ENCODE measurements around the gene COX5A.
A peak's percentile ranks its signal among the peaks of the same experiment; 100 is the strongest.
"Not testable (repeated sequence)": the region's sequence is repeated elsewhere in the genome, so short reads cannot be mapped to it uniquely, and the experiment has no call there.

Gene COX5A

GRCh38 chr15:74896316-74896715 lies 41.6 kb downstream of the COX5A start:
- no peak for DNase-seq

DNA sequence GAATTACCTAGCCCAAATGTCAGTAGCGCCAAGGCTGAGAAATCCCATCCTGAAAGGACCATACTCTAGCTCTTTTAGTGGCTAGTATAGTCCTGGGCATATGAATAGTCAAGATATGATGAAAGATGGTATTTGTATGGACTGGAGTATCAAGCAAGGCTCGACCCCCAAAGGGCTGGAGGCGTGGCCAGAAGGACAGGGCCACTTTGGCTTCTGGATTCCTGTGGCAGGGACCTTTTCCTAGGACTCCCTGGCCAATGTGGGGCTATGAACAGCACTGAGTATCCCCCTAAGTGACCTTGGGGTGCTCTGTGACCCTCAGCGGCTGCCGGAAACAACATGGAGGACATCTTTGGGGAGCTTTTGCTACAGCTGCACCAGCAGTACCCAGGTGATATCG lies 42.0 kb downstream of the COX5A start:
- no peak for DNase-seq

DNA sequence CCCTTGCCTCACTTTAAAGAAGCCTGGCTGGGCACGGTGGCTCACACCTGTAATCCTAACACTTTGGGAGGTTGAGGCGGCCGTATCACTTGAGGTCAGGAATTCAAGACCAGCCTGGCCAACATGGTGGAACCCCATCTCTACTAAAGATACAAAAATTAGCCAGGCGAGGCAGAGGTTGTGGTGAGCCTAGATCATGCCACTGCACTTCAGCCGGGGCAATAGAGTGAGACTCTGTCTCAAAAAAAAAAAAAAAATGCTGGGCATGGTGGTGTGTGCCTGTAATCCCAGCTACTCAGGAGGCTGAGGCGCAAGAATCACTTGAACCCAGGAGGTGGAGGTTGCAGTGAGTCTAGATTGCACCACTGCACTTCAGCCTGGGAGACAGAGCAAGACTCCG lies 43.5 kb downstream of the COX5A start:
- not testable (repeated sequence) for DNase-seq

DNA sequence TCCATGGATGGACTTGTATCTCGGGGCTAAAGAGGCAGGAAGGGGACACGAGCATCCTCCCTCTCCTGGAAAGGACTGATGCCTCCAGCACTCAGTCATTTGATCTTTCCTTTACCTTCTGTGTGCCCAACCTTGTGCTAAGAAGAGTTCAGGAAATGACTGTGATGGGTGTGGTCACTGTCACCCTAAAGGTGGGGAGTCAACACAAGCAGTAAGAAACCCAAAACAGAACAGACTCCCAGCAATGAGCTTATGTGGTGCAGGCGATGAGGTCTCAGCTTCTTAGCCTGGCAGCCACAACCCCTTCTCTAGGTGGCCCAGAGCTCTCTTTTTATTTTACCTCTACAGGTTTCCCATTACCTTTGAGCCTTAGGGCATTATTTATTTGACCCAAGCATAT lies 44.2 kb downstream of the COX5A start:
- DNase-seq: no peak

GRCh38 chr15:74892931-74893330 lies 44.9 kb downstream of the COX5A start:
- no peak for DNase-seq

DNA sequence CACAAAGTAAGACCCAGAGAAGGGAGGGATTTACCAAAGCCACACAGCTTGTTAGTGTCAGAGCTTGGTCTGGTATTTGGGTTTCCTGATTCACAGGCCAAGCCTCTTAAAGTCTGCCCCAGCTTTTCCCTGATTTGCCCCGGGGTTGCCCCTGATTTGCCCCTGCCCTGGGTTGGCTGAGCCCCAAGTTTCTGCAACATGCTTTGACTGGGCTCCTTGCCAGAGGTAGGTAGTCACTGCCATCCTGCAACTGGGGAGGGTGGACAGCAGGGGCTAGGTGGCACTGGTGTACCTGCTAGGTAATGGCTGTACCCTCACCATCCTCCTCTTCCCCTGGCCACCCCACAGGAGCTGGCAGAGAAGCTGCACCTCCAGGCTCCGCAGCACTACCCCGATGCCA lies 45.6 kb downstream of the COX5A start:
- no peak for DNase-seq

- no peak for DNase-seq
These were observed 46.4 kb downstream of the COX5A start for GRCh38 chr15:74891469-74891868.

- no peak for DNase-seq
These were observed 47.3 kb downstream of the COX5A start for GRCh38 chr15:74890665-74890960.

GRCh38 chr15:74889883-74890664 lies 47.8 kb downstream of the COX5A start, which contains the start of gene MPI:
TSS of gene MPI (plus strand) at chr15:74890042. CDS start at chr15:74890074, 32 bp downstream.
- peak; percentile 95 for DNase-seq

DNA sequence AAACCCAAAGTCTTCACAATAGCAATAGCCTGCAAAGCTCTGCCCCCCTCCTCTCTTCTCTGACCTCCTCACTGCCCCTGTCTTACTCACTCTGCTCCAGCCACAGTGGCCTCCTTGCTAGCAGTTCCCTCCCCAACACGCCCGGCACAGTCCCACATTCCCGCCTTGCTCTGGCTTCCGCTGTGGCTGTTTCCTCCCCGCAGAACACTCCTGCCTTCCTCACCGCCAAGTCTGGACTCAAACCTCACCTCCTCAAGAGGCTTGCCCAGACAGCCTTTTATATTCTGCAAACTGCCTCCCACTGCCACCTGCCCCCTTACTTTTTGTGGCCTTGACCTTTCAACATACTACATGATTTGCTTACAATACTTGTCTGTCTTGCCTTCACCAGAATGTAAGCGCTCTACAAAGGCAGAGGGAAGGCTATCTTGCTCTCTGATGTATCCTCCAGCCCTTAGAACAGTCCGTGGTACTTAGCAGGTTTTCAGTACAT lies 48.4 kb downstream of the COX5A start:
- DNase-seq: no peak

GRCh38 chr15:74888716-74889115 lies 49.2 kb downstream of the COX5A start:
- DNase-seq: no peak

DNA sequence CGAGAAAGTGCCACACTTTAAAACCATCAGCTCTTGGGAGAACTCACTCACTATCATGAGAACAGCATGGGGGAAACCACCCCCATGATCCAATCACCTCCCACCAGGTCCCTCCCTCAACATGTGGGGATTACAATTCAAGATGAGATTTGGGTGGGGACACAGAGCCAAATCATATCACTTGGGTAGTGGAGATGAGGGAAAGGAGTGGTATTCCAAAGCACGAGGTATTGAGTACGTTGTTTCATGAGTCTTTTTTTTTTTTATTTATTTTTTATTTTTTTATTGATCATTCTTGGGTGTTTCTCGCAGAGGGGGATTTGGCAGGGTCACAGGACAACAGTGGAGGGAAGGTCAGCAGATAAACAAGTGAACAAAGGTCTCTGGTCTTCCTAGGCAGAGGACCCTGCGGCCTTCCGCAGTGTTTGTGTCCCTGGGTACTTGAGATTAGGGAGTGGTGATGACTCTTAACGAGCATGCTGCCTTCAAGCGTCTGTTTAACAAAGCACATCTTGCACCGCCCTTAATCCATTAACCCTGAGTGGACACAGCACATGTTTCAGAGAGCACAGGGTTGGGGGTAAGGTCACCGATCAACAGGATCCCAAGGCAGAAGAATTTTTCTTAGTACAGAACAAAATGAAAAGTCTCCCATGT lies 50.2 kb downstream of the COX5A start:
- DNase-seq: not testable (repeated sequence)

GRCh38 chr15:74885461-74885860 lies 52.4 kb downstream of the COX5A start:
- DNase-seq: no peak

DNA sequence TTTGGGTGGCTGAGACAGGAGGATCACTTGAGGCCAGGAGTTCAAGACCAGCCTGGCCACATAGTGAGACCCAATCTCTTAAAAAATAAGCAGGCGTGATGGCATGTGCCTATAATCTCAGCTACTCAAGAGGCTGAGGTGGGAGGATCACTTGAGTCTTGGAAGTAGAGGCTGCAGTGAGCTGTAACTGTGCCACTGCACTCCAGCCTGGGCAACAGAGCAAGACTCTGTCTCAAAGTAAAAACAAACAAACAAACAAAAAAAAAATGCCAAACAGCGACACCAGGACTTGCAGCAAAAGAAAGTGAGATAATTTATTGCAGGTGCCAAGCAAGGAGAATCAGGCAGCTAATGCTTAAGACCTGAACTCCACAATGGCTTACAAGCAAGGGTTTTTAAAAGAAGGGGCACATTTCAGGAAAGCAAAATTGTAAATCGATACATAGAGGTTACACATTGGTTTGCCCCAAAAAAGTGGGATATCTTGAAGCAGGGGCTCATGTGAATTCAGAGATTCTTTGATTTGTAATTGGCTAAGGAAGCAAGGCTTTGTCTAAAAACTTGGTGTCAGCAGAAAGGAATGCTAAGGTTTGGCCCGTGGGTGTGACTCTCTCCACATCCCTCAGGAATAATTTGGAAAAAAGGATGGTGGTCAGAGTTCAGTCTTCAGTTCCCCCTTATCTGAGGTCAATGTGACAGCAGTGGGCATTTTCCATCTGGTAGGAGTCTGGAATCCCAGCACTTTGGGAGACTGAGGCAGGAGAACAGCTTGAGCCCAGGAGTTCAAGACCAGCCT lies 53.2 kb downstream of the COX5A start:
- no peak for DNase-seq

DNA sequence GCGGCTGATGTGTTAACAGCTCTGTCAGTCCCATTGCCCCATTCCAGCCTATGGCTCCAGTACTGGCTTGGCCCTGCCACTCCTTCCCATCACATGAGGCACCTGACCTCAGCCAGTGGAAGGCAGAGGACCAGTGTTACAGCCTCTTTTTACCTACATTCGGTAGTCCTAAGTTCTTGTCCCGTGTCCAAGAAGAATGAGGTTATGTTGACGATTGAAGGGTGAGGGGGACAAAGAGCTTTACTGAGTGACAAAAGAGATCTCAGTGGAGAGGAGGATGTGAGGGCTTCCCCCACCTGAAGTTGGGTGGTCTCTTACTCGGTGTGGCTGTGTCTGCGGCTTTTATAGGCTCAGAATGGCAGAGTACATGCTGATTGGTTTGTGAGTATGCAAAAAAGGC lies 55.3 kb downstream of the COX5A start:
- DNase-seq: no peak

- DNase-seq: no peak
These were observed 59.6 kb downstream of the COX5A start for GRCh38 chr15:74878273-74878672.

- DNase-seq: no peak
These were observed 64.0 kb downstream of the COX5A start for GRCh38 chr15:74873756-74874424.

DNA sequence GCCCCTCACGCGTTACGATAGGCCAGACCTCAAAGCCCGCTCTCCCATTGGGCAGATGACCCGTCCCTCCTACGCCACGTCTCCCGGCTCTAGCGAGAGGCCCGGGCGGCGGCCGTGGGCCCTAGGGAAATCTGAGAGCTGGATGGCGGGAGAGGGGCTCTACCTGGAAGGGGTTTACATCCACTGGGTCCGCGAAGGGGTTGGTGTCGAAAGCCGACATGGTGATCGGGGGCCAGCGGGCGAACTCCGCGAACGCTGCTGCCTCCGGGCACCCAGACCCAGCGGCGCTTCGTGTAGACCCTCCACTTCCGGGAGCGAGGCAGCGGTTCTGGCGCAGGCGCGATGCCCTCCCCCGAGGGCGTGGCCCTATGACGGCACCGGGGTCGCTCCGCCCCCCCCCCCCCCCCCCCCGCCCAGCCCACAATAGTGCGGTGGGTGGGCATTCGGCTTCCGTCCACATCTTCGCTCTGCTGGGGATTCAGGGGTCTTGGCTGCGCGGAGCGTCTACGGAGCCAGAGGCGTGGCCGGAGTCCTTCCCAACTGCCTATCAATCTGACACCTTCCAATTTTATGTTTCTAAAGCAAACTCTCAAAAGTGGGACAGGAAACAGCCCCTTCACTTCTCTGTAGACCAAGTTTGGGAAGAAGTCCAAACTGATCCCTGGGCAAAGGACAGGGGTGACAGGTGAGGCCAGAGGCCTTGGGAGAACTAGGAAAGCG lies 64.7 kb downstream of the COX5A start, which contains the start of gene SCAMP2:
Gene SCAMP2, minus strand, starts transcription at position 330 of the 720 bp plus-strand sequence. Its CDS starts 110 bp downstream, at position 220.
- DNase-seq: peak; percentile 82

DNA sequence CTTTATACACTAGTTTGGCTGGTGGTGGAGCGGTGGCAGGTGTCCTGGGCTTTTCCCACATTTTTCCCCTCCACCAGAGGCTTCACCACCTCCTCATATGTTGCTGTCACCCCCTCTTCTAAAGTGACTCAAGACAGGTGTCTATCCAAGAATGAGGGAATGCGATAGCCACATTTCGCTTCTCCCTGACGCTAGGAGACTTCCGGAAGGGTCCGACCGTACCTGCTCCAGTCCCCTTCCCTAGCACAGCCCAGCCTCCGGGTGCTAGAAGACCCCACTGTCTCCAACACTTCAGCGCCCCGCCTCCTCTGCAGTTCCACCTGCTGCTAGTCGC lies 65.2 kb downstream of the COX5A start:
- DNase-seq: no peak

DNA sequence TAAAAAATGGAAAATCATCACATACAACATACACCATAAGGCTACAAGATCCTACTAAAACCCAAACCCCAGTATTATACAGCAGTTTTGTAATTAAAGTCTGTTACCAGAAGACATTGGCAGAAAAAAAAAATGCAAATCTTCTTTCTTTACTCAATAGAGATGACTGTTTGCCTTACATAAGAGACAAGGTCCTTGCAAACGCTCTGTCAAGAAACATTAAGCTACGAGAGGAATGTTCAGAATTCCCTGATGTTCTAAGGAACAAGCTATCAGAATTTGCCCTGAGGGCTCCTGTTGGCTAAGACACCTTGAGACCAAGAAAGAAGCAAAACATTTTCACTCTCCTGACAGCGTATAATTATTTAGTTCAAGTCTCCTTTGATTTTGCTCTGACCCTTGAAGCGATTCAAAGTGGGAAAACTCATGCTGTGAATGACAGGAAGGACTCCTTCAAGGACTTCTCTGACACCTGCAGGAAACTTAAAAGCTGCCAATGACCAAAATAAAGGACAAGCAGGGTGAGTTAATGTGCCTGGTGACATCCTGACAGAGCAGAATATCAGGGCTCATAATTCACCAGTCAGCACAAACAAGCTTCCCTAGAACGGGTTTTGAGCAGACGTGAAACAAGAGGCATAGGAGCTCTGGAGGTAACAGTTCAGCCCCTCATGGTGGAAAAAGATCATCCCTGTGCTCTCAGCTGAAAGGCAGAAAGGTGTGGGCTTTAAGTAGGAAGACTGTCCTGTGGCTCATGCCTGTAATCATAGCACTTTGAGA lies 67.2 kb downstream of the COX5A start:
- DNase-seq: no peak

Data from 8988T (cell line).